Endothelial cell of umbilical vein (primary cell): ENCODE data around the gene DOP1A. TPM values are rescaled to one million over a fixed set of nuclear protein-coding genes. Genes with fewer than 3 reads are reported as not detected.

Experiments used
- BruUV-seq: library from RNA; stranded (reverse); fragments of 400-500 nt; replicated peaks from 2 replicates; lab custom pipeline; 2021; lab: Mats Ljungman, UMichigan
- CTCF ChIA-PET: fragments of 300-600, 350-600 bp; sonication (Branson Sonifier 250); formaldehyde crosslinking; loops from one replicate; lab custom pipeline; 2021; ENCODE audit warnings: antibody characterized with exemption, inconsistent platforms; lab: Charles Lee
- POLR2A ChIA-PET: fragments of 300-600, 350-600 bp; sonication (Branson Sonifier 250); formaldehyde crosslinking; loops from one replicate; lab custom pipeline; 2021; ENCODE audit warnings: antibody characterized with exemption, inconsistent platforms; lab: Charles Lee
- DNase-seq: peaks from one replicate; pipeline ENCODE4 v3.0.0-alpha.2; 2011; ENCODE audit warnings: low read depth, low spot score
- FAIRE-seq: peaks from 2 replicates; lab custom pipeline; 2011; peaks lifted over from hg19 to GRCh38; lab: Jason Lieb, UNC
- H2AFZ ChIP-seq: 2 replicates; pipeline ENCODE4 v1.6.0; 2012; ENCODE audit warnings: low read depth, low read length, control low read depth, inconsistent platforms
- H3K27ac ChIP-seq: 2 replicates; pipeline ENCODE4 v1.5.1; 2011; ENCODE audit warnings: low read depth, mild to moderate bottlenecking, control low read depth, low read length, moderate library complexity; ENCODE audit not compliant: insufficient read depth
- H3K27me3 ChIP-seq, 2 experiments: 2 replicates each; pipeline versions ENCODE4 v1.6.0 to v1.6.1; 2011; ENCODE audit warnings: low read length in 2 of 2, mixed read lengths in 1 of 2; ENCODE audit not compliant: control insufficient read depth in 2 of 2, insufficient read depth in 2 of 2
- H3K36me3 ChIP-seq, 2 experiments: 2 replicates in 1 of 2; 3 replicates in 1 of 2; pipeline ENCODE4 v1.5.1; 2011; ENCODE audit warnings: low read length in 2 of 2, mild to moderate bottlenecking in 1 of 2, moderate library complexity in 1 of 2; ENCODE audit not compliant: control insufficient read depth in 2 of 2, insufficient read depth in 2 of 2; ENCODE audit errors: extremely low read depth in 1 of 2
- H3K4me1 ChIP-seq: 3 replicates; pipeline ENCODE4 v1.5.1; 2011; ENCODE audit warnings: mild to moderate bottlenecking, low read length; ENCODE audit not compliant: control insufficient read depth, insufficient read depth; ENCODE audit errors: extremely low read depth
- H3K4me2 ChIP-seq: 2 replicates; pipeline ENCODE4 v1.6.1; 2011; ENCODE audit warnings: low read length, control low read depth, mixed read lengths; ENCODE audit not compliant: insufficient read depth
- H3K4me3 ChIP-seq, 3 experiments: fragments of 200-600 bp in 1 of 3; sonication (generic), shearing (Covaris generic) in 1 of 3; replicated peaks in 1 of 3; 2 replicates each; pipeline ENCODE4 v1.5.1; 2011 to 2016; ENCODE audit warnings: control low read depth in 3 of 3, low read length in 3 of 3, mild to moderate bottlenecking in 2 of 3, inconsistent platforms in 1 of 3, low read depth in 1 of 3, moderate library complexity in 1 of 3; ENCODE audit not compliant: insufficient read depth in 1 of 3
- H3K79me2 ChIP-seq: 2 replicates; pipeline ENCODE4 v1.6.0; 2012; ENCODE audit warnings: low read length, inconsistent platforms; ENCODE audit not compliant: control insufficient read depth, insufficient read depth
- H3K9ac ChIP-seq: replicated peaks from 2 replicates; pipeline ENCODE3; 2011; ENCODE audit warnings: low read length, control low read depth; ENCODE audit not compliant: insufficient read depth; ENCODE audit errors: extremely low read depth
- H3K9me1 ChIP-seq: replicated peaks from 3 replicates; pipeline ENCODE4 v1.6.0; 2011; ENCODE audit warnings: mild to moderate bottlenecking, low read length; ENCODE audit not compliant: control insufficient read depth, insufficient read depth; ENCODE audit errors: extremely low read depth
- H3K9me3 ChIP-seq: replicated peaks from 2 replicates; pipeline ENCODE4 v1.5.1; 2012; ENCODE audit warnings: low read length, inconsistent platforms; ENCODE audit not compliant: control insufficient read depth, insufficient read depth
- H4K20me1 ChIP-seq: replicated peaks from 2 replicates; pipeline ENCODE3; 2011; ENCODE audit warnings: mild to moderate bottlenecking, low read length; ENCODE audit not compliant: control insufficient read depth, insufficient read depth; ENCODE audit errors: extremely low read depth
- EZH2 ChIP-seq: IDR thresholded peaks from 2 replicates; pipeline ENCODE4 v1.6.1; 2012; ENCODE audit warnings: borderline replicate concordance, low read depth, mild to moderate bottlenecking, moderate library complexity, low read length, inconsistent platforms; ENCODE audit not compliant: severe bottlenecking
- FOS ChIP-seq: IDR thresholded peaks from 2 replicates; pipeline ENCODE4 v1.6.1; 2011; ENCODE audit warnings: mild to moderate bottlenecking, low read length, moderate library complexity, borderline replicate concordance; ENCODE audit not compliant: insufficient read depth
- GATA2 ChIP-seq: IDR thresholded peaks from 2 replicates; pipeline ENCODE4 v1.7.0; 2011; ENCODE audit warnings: low read depth, mild to moderate bottlenecking, moderate library complexity, mixed read lengths, low read length; ENCODE audit not compliant: insufficient read length, insufficient read depth
- JUN ChIP-seq: IDR thresholded peaks from 2 replicates; pipeline ENCODE4 v1.6.1; 2011; ENCODE audit warnings: borderline replicate concordance, low read depth; ENCODE audit not compliant: insufficient read length, insufficient read depth
- MYC ChIP-seq: IDR thresholded peaks from one replicate; pipeline ENCODE4 v1.6.1; 2011; ENCODE audit warnings: mild to moderate bottlenecking, low read depth, low read length
- POLR2AphosphoS5 ChIP-seq: IDR thresholded peaks from 2 replicates; pipeline ENCODE4 v1.6.1; 2012; ENCODE audit warnings: low read depth, mild to moderate bottlenecking, control low read depth, low read length, moderate library complexity; ENCODE audit not compliant: insufficient read depth
- dilution Hi-C: fragments of 300-500 bp; cut with MboI; formaldehyde crosslinking; loops from one replicate; pipeline ENCODE4 v1.15.0; 2019; ENCODE audit warnings: low sequenced_read_pairs; ENCODE audit not compliant: extremely low pct_ligation_motif_present
- intact Hi-C: fragments of 100-400 bp; cut with micrococcal nuclease; formaldehyde crosslinking; loops from one replicate; pipeline ENCODE4 v1.10.0; 2022
- polyA plus RNA-seq, 4 experiments: library from polyadenylated mRNA; depleted of rRNA in 3 of 4; stranded (reverse) in 3 of 4; unstranded in 1 of 4; fragments of >200 nt; gene quantifications; 2 replicates each; pipeline versions ENCODE4 v1.2.1 to v1.2.3, GENCODE V29; 2011 to 2012; ENCODE audit warnings: missing spikeins in 1 of 4
- total RNA-seq: library from RNA; stranded (reverse); gene quantifications from 2 replicates; pipeline ENCODE4 v1.2.3, GENCODE V29; 2021
- TF ChIP-seq, protein P1 (sequence below), 2 donors: IDR thresholded peaks; 1 replicate in 1 of 2; 2 replicates in 1 of 2; pipeline ENCODE4 v1.5.1; 2011; ENCODE audit warnings: low read length in 2 of 2, mild to moderate bottlenecking in 2 of 2, moderate library complexity in 2 of 2, control low read depth in 1 of 2, inconsistent platforms in 1 of 2, low read depth in 1 of 2; ENCODE audit not compliant: insufficient read depth in 1 of 2; ENCODE audit errors: extremely low read depth in 1 of 2

DOP1A gene
- total and polyA plus RNA-seq, 2 donors (not counting 3 experiments of a cell fraction or from before 2014, with no cell fraction given), result 6.3 to 12.3 TPM

- intact Hi-C loops, result no loop called here
These were observed 16.0 kb downstream of the DOP1A start for GRCh38 chr6:83083476-83083875.

More at GRCh38 chr6:83083476-83083875, 16.0 kb downstream of the DOP1A start:
- Histone ChIP-seq H3K4me2 (no peak overlapping the region), H3K4me3 (no peak overlapping the region), H3K4me1 (no peaks in the 10 kb centered on the region), H4K20me1 (no peaks in the 10 kb centered on the region), H3K9me3 (no peaks in the 10 kb centered on the region), H3K27me3 (no peaks in the 10 kb centered on the region), H3K9me1 (no peaks in the 10 kb centered on the region), H2AFZ (no peak overlapping the region), H3K27ac (no peak overlapping the region), H3K36me3 (no peaks in the 10 kb centered on the region), H3K9ac (no peak overlapping the region), H3K79me2 (peaks cover 2% of the 10 kb centered on the region)
- TF ChIP-seq GATA2 (no peak), POLR2AphosphoS5 (no peak), JUN (no peak), EZH2 (no peak), MYC (no peak), FOS (no peak)
- TF ChIP-seq, protein P1, sequence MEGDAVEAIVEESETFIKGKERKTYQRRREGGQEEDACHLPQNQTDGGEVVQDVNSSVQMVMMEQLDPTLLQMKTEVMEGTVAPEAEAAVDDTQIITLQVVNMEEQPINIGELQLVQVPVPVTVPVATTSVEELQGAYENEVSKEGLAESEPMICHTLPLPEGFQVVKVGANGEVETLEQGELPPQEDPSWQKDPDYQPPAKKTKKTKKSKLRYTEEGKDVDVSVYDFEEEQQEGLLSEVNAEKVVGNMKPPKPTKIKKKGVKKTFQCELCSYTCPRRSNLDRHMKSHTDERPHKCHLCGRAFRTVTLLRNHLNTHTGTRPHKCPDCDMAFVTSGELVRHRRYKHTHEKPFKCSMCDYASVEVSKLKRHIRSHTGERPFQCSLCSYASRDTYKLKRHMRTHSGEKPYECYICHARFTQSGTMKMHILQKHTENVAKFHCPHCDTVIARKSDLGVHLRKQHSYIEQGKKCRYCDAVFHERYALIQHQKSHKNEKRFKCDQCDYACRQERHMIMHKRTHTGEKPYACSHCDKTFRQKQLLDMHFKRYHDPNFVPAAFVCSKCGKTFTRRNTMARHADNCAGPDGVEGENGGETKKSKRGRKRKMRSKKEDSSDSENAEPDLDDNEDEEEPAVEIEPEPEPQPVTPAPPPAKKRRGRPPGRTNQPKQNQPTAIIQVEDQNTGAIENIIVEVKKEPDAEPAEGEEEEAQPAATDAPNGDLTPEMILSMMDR (IDR thresholded peaks at IDR 0.05; ENCODE audit: extremely low read depth in 1 of 2, insufficient read depth in 1 of 2, low read depth in 1 of 2, low read length in 2 of 2), result no peak
- POLR2A ChIA-PET, result no interaction called here
- CTCF ChIA-PET, result interaction anchor here (1.4 to 1.9 kb wide), 2 partner anchors 16 to 18 kb away, joined by 3 to 5 read pairs; partner anchors contain the start of genes DOP1A and UBE3D
- no TSS peak for BruUV-seq
- DNase-seq (no peak), FAIRE-seq (no peak)
- dilution Hi-C loops, result loop anchor here (25.0 kb wide), 1 partner anchor 429 kb away; the partner anchor contains the start of gene PRSS35
